ENCODE results near the gene CHD9.

DNA sequence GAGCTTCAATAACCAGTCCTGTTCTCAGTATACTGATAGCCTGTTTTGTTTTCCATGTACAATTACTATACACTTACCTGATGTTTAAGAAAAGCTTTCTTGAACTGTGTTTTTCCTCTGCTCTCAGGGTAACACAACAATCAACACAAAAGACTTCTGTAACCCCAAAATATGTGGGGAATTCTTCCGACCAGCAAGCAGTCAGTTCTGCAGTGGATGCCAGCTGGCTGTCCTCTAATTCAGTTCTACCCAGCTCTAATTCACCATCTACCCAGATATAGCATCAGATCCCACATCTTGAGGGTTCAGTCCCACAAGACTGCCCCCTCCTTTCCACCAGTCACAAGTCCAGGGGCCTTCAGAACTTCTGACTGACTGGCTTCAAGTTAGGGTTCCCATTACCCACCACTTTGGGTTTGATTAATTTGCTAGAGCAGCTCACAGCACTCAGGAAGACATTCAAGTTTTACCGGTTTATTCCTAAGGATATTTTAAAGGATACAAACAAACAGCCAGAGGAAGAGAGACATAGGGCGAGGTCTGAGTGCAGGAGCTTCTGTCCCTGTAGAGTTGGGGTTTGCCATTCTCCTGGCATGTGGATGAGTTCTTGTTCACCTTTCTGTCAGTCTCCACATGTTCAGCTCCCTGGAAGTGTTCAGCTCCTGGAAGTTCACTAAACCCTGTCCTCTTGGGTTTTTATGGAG is 178.2 kb downstream of the CHD9 start:
- TF ChIP-seq, protein P1, sequence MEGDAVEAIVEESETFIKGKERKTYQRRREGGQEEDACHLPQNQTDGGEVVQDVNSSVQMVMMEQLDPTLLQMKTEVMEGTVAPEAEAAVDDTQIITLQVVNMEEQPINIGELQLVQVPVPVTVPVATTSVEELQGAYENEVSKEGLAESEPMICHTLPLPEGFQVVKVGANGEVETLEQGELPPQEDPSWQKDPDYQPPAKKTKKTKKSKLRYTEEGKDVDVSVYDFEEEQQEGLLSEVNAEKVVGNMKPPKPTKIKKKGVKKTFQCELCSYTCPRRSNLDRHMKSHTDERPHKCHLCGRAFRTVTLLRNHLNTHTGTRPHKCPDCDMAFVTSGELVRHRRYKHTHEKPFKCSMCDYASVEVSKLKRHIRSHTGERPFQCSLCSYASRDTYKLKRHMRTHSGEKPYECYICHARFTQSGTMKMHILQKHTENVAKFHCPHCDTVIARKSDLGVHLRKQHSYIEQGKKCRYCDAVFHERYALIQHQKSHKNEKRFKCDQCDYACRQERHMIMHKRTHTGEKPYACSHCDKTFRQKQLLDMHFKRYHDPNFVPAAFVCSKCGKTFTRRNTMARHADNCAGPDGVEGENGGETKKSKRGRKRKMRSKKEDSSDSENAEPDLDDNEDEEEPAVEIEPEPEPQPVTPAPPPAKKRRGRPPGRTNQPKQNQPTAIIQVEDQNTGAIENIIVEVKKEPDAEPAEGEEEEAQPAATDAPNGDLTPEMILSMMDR (IDR thresholded peaks at IDR 0.05): no peak
- TF ChIP-seq POLR2A (IDR thresholded peaks at IDR 0.05): no peak
